HEK293T (cell line): ENCODE data around the gene MAFF.

Experiments used
- ARNT ChIP-seq: fragments of 450-650 bp; IDR thresholded peaks from 2 replicates; pipeline ENCODE4 v1.6.1; 2017; ENCODE audit warnings: mild to moderate bottlenecking
- BHLHE40 ChIP-seq: fragments of 450-650 bp; IDR thresholded peaks from 2 replicates; pipeline ENCODE4 v1.6.1; 2016; ENCODE audit warnings: mild to moderate bottlenecking, moderate library complexity, borderline replicate concordance
- ELF4 ChIP-seq: fragments of 450-650 bp; IDR thresholded peaks from 2 replicates; pipeline ENCODE4 v1.6.1; 2017; ENCODE audit warnings: antibody characterized with exemption
- FOXA1 ChIP-seq: fragments of 450-650 bp; IDR thresholded peaks from 2 replicates; pipeline ENCODE4 v1.6.1; 2016; ENCODE audit warnings: mild to moderate bottlenecking
- FOXK2 ChIP-seq: fragments of 450-650 bp; IDR thresholded peaks from 2 replicates; pipeline ENCODE4 v1.6.1; 2016; ENCODE audit warnings: mild to moderate bottlenecking
- FOXM1 ChIP-seq: fragments of 450-650 bp; IDR thresholded peaks from 2 replicates; pipeline ENCODE4 v1.6.1; 2017; ENCODE audit warnings: mild to moderate bottlenecking, borderline replicate concordance
- HDGF ChIP-seq: fragments of 450-650 bp; IDR thresholded peaks from 2 replicates; pipeline ENCODE4 v1.6.1; 2017; ENCODE audit warnings: antibody characterized with exemption, borderline replicate concordance
- L3MBTL2 ChIP-seq: fragments of 450-650 bp; conservative IDR thresholded peaks from 2 replicates; pipeline ENCODE4 v1.6.1; 2016; ENCODE audit warnings: mild to moderate bottlenecking
- LEF1 ChIP-seq: fragments of 450-650 bp; IDR thresholded peaks from 2 replicates; pipeline ENCODE4 v1.6.1; 2017; ENCODE audit warnings: mild to moderate bottlenecking, borderline replicate concordance
- SP1 ChIP-seq: fragments of 450-650 bp; IDR thresholded peaks from 2 replicates; pipeline ENCODE4 v1.6.1; 2017
- SUZ12 ChIP-seq: fragments of 450-650 bp; IDR thresholded peaks from 2 replicates; pipeline ENCODE4 v1.6.1; 2016; ENCODE audit warnings: mild to moderate bottlenecking
- TARDBP ChIP-seq: fragments of 450-650 bp; IDR thresholded peaks from 2 replicates; pipeline ENCODE4 v1.6.1; 2016
- TF ChIP-seq, protein P1 (sequence below): fragments of 450-650 bp; IDR thresholded peaks from 2 replicates; pipeline ENCODE4 v1.6.1; 2016

GRCh38 chr22:38228873-38229740, 27.3 kb downstream of the MAFF start:
- TF ChIP-seq ARNT (no peak), TARDBP (no peak), HDGF (no peak), L3MBTL2 (no peak), SUZ12 (no peak), FOXA1 (no peak), FOXK2 (no peak), BHLHE40 (no peak), ELF4 (no peak), LEF1 (no peak), SP1 (no peak), FOXM1 (no peak)
- TF ChIP-seq, protein P1, sequence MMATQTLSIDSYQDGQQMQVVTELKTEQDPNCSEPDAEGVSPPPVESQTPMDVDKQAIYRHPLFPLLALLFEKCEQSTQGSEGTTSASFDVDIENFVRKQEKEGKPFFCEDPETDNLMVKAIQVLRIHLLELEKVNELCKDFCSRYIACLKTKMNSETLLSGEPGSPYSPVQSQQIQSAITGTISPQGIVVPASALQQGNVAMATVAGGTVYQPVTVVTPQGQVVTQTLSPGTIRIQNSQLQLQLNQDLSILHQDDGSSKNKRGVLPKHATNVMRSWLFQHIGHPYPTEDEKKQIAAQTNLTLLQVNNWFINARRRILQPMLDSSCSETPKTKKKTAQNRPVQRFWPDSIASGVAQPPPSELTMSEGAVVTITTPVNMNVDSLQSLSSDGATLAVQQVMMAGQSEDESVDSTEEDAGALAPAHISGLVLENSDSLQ: no peak
